GM18499 (cell line): Measurements from ENCODE around the gene ATP2B1.

ENCODE experiments used
- ATAC-seq: cut with Tn5 transposase; IDR thresholded peaks from one replicate; pipeline ENCODE4 v1.9.1; 2021; ENCODE audit warnings: moderate number of reproducible peaks; ENCODE audit not compliant: insufficient read depth, unreplicated experiment

ATP2B1 gene

DNA sequence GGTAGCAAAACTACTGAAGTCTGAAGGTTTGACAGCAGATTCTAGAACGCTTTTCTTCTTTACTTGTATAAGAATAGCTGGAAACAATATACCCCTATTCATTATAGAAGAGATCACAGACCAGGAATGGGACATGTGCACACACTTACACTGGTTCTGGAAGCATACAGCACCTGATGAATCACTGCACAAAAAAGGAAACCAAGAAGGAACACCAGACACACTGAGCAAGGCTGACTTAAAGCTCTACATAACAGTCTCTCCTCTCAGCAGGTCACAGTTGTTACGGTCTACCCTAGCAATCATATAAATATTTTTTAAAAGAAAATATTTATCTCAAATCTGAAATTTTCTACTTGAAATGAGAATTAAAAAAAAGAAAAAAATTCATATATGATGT is 13.5 kb downstream of the ATP2B1 start:
- no peak for ATAC-seq

DNA sequence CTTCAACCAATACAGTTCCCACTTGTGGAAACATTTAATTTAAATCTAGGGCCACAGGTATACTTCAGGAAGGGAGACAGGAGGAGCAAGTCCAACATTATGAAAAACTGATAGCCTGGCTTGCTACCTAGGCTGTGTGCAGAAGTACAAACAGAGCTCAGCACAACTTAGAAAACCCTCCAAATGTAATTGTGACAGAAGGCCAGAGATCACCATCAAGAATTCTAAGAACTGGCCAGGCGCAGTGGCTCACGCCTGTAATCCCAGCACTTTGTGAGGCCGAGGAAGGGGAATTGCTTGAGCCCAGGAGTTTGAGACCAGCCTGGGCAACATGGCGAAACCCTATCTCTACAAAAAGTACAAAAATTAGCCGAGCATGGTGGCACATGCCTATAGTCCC is 14.1 kb downstream of the ATP2B1 start:
- ATAC-seq: no peak

DNA sequence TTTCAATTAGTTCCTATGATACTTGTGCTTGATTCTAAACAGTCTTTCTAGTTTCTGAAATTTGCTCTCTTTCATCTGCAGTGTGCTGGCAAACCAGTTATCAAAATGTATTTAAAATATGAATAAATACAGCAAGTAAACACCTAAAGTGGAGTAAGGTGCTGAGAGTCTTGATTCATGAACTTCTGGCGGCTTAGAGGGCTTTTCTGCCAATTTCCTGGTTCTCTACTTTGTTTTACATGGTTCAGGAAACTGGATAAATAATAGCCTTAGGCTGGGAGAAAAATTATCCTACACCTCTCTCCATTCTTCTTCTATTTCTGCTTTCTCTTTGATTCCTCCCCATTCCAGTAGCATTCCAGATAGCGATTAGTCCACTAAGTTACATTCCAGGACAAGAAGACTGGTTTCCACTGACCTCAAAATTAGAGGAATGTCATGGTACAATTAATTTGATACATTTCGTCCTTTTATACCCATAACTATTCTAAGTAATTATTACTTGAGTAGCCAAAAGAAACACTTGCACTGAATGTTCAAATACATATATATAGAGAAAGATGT is 14.9 kb downstream of the ATP2B1 start:
- ATAC-seq: no peak

DNA sequence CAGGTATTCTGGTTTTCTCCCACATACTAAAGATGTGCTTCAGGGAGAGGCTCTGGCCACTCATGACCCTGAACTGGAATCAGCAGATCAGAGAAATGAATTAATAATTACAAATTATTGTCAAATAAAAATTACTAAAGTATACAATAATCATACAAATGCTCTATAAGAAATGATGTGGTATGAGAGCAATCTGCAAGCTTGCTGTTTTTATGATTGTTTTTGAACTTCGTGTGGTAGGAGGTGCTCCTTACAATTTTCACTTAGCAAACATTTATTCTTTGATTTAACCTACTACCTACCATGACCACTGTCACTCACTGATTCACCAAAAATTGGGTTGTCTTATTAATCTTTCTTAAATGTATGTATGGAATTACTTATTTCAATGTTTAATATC is 16.2 kb downstream of the ATP2B1 start:
- no peak for ATAC-seq

DNA sequence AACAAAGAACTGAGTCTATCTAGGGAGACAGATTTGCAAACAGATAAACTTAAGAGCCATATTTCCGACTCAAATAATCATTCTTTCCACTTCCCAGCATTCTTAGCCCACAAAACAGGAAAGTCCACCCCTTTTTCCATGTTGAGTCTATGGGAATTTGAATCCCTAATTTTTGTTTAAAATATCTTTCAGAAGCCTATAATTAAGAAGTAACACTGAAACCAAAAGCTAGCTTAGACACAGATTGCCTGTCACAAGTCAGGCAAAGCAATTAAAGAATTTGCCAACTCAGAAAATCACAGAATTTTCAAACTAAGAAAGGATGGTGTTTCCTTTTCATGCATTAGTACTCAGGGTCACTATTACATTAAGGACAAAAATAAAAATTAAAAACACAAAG is 17.0 kb downstream of the ATP2B1 start:
- ATAC-seq: no peak

DNA sequence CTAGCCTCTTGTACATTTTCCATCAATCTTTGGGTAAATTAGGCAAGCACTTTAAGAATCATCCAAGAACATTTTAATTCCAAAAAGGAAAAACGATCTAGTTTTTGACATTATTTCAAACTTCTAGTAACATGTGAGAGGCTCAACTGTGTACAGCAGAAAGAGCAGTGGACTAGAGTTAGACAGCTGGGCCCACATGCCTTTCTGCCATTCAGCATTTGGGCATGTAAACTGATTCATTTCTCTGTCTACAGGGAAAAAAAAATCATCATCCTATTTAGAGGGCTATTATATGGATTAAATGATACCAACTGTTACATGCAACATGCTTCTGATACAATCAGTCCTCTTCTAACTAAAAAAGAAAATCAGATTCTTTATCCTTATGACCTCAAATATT is 17.7 kb downstream of the ATP2B1 start:
- ATAC-seq: no peak

DNA sequence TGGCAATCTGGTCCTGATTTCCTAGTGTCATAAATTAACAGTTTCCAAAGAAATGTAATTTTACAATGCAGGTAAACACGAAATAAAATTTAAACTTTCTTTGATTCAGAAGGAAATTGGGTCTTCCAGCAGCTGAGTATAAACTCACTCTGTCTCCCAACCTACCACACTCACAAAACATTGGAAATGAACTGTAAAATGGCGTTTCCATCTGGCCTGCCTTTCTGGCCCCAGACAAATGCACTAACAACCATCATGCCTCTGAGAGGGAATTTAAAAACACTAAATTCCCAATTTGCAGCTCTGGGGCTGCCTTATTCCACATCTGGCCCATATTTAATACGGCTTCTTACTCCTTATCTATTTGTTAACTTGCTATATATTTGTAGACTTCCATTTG is 19.3 kb downstream of the ATP2B1 start:
- no peak for ATAC-seq

DNA sequence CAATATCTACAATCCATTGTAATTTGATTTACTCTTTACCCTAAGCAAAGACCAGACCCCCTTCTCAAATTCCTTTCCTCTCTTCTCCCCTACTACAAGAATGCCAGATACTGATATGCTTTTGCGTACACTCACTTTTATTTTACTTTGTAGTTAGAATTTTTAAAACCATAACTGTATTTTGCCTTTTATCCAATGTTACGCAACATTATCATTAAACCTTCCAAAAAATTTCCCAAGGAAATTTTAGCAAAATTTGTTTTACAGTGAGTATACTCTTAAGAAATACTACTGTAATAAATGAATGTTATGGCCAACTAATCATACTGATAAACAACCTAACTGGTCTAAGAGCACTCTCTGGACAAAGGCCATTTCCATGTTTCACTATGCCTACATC is 22.3 kb downstream of the ATP2B1 start:
- no peak for ATAC-seq

DNA sequence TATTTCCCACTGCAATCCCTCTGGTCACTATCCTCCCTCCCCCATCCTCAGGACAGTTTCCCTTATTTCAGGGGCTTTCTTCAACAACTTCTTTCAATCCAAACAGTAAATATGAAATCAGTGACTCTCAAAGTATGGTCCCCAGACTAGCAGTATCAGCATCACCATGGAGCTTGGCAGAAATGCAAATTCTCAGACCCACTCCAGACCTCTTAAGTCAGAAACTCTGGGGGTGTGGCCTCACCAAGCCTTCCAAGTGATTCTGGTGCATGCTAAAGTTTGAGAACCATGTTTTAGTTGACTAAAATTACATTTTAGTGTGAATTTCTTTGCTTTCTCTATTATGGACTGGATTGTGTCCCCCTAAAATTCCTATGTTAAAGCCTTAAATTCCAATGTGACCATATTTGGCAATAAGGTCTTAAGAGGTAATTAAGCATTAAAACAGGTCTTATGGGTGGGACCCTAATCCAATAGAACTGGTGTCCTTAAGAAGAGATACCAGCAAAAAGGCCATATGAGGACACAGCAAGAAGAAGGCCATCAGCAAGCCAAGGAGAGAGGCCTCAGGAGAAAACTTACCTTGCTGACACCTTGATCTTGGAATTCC is 23.2 kb downstream of the ATP2B1 start:
- no peak for ATAC-seq

DNA sequence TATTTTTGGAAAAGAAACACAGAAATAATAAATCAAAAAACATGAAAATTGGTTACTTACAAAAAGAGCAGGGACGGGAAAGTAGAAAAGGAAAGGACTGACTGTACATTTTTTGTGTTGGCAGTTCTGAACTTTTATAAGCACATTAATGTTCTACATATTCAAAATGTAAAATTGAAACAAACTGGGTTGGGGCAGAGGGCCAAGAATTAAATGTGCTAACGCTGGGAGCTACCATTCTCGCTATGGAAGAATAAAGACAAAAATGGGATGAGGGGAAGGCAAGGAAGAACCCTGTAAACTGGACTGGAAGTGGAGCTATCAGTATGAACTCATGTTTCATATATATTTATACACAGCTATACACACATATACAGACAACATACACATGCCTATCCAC is 24.5 kb downstream of the ATP2B1 start:
- ATAC-seq: no peak

DNA sequence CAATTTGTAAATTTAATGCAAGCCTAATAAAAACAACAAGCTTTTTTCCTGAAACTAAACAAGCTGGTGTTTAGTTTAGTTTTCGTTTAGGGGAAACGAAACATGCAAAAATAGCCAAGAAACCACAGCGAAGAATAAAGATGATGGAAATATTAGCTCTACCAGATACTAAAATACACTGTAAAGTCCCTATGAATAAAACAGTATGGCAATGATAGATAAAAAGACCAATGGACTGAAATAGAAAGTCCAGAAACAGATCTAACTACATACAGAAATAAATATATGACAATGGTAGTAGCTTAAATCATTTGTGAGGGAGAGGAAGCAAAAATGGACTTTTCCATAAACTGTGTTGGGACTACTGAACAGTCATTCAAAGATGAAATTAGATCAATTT is 26.4 kb downstream of the ATP2B1 start:
- ATAC-seq: no peak

DNA sequence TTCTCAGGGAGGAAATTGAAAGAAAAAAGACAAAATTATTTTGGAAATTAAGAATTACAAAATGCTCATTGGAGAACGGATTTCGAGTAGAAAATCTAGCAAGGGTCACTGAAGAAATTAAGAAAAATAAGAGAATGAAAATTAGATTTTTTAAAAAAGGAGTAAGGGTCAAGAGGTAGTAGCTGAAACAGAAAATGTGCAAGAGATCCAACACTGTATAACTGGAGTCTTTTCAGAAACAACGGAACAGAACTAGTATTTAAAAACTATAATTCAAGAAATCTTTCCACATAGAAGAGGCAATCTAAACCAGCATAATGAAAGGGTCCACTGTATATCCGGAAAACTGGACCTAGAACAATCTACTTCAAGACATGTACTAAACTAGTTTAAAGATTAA is 28.2 kb downstream of the ATP2B1 start:
- ATAC-seq: no peak

DNA sequence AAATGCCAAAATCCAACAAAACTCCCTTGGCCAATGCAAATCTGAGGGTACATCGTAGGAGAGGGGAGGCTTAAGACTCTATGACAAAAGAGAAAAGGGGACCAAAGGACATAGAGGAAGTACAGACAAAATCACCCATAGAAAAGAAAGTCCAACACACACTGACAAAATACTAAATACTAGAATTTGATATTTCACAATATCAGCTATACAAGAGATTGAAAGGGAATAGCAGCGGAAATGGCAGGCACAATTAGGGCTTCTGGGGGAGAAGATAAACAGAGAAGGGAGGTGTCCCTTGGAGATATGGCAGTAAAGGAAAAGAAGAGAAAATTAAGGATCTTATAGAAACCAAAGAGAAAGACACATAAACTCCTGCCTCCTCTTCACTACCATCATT is 29.0 kb downstream of the ATP2B1 start:
- no peak for ATAC-seq

DNA sequence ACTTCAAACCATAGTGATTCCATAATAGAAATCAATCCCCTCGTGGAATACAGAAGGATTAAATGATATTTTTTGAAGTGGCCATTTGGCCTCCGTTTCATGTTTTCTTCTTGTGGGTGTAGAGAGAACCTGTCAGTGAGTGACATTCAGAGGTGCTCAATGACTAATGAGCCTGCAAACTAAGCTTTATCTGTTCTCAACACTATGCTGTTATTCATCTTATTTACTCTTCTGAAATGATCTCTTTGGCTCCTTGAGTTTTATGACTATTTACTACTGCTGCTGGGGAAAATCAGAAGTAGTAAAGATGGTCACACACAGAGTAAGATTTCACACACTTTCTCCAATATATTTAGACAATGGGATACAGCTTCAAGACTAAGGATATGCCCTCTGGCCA is 30.4 kb downstream of the ATP2B1 start:
- no peak for ATAC-seq

DNA sequence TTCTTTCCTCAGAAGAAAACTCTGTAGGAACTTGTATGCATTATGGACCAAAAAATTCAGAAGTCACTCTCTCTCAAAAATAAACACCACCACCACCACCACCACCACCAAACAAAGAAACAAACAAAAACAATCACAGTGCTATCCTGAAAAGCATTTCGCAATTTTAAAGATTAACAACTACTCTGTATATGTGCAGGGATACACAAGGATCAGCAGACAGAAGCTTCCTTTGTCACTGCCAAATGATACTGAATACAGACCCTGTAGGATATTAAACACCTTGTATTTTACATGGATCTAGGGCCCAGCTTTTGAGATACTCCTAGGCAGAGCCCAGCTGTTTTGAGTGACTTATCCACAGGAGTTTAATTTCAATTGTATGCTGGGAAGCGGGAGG is 31.7 kb downstream of the ATP2B1 start:
- ATAC-seq: no peak

DNA sequence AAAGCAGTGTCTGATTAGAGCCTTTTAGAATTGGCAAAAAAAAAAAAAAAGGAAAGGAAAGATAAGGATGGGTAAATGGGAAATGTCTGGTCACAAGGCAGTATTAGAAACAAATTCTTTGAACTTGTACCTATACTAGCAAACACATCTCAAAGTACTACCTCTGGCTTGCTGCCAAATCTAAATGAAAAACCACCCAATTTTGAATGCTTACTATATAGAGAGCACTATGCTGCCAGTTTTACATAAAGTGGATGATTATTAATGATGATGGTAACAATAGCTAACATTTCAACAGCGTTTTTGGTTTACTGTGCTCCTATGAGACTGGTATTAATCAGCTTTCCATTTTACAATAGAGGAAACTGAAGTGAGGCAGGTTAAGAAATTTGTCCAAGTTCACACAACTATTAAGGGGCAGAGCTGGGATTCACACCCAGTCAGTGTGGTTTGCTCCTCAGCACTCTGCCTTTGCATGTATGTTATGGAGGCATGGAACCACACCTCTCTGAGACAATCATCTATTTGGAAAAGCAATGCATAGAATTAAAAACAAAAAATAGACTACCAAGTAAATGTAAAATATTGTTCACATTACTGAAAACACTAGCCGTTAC is 34.2 kb downstream of the ATP2B1 start:
- no peak for ATAC-seq

DNA sequence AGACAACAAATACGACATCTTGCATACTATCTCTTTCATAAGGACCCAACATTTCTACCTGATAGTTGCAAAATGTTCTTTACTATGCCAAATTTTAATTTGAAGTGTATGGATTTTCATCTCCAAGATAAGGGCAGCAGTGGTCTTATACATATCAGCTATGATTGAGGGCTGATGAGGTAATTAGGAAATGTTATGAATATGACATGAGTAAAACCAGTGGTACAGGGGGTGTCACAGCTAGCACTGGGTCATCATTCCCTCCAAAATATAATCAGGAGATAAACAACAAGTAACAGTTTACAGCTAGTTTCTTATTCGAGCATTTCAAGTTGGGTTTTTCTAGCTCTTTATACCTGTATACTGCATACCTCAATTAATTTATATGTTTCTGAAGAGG is 35.0 kb downstream of the ATP2B1 start:
- ATAC-seq: no peak

DNA sequence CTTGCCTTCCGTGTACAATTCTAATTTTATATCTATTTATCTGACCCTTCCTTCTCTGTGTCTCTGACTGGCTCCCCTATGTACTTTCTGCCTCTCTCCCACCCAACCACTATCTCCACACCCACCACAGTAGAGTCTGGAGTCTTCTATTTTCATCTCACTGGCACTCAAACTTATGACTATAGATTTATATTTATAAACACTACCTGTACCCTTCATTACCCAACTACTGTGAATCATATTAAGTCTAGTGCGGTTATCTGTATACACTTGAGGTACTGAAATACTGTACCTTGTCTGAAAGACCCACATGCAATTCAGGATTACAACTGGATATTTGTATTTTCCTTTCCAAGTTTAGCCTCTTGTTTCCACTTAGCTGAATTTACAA is 36.1 kb downstream of the ATP2B1 start:
- ATAC-seq: no peak

DNA sequence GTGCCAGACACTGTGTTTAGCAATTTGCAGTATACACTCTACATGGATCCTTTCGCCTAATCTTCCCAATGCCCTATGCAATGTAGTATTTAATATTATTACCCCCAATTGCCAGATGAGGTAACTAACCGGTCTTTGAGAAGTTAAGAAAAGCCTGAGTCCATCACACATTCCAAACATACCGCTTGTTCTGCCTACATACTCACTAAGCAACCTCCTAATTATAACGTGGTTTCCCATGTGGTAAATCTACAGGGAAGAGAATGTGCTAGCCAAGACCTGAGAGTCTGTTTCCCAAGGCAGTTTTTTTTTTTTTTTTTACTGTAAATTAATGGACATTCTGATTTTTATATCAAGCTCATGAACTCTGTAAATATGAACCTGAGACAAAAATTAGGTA is 37.2 kb downstream of the ATP2B1 start:
- ATAC-seq: no peak

DNA sequence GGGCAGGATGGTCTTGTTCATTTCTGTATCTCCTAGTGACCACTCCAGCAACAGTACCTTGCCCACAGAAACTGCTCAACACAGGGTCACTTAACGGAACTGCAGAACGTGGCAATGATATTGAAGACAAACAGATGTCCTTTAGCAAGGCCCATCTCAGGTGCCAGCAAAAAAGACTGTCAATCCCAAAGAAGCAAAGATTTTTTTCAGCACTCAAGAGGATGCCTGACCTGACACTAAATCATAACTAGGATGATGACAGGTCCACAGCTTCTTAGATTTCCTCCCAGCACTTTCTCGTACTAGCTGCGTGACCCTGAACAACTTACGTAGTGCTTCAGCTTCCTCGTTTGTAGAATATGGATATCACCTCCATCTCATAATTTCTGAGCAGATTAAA is 39.4 kb downstream of the ATP2B1 start:
- ATAC-seq: no peak

DNA sequence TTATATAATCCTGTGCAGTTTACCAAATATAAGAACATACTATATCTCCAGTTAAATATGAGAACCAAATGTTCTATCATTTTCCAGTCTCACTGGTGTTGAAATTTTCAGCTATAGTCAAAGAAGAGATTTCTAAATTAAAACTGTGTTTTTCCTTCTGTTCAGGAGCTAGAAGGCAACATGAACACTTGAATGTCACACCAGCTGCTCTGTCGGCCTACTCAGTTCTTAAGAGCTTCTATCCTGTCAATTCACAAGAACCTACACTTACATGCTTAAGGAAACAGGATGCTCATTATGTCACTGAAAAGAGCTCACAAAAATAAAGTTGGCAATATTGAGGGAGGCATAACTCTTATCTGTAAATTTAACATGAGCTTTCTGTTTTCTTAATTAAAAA is 43.1 kb downstream of the ATP2B1 start:
- ATAC-seq: no peak

DNA sequence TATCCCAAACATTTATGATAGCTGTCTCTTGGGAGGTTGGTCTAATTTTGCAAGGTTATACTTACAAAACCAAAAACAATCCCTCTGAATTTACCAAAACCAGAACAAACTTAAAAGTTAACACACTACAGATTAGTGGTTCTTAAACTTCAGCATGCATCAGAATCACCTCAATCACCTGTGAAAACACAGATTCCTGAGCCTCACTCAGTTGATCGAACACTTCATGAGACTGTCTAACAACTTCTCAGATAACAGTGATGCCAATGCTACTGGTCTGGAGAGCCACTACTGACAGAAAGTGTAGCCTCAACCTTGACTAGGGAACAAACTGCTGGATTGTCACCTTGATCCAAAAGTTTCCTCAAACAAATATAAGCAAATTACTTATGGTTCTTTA is 44.2 kb downstream of the ATP2B1 start:
- no peak for ATAC-seq
